HG03175 (cell line): Measurements from ENCODE around the gene CFAP100.

Experiments
- ATAC-seq: cut with Tn5 transposase; IDR thresholded peaks from one replicate; pipeline ENCODE4 v1.9.1; 2021; ENCODE audit warnings: mild to moderate bottlenecking, moderate library complexity; ENCODE audit not compliant: unreplicated experiment

CFAP100 gene

GRCh38 chr3:126394179-126394976 lies at the start of gene CFAP100:
Gene CFAP100, plus strand, starts transcription at chr3:126394909. Its CDS starts 1,092 bp downstream, at chr3:126396001.
- no peak for ATAC-seq

GRCh38 chr3:126345231-126345630 lies 49.5 kb upstream of the CFAP100 start:
- ATAC-seq, result no peak

- no peak for ATAC-seq
Observed at GRCh38 chr3:126345641-126346460, 48.9 kb upstream of the CFAP100 start.

- no peak for ATAC-seq
Observed at GRCh38 chr3:126346466-126346865, 48.2 kb upstream of the CFAP100 start.

- ATAC-seq, result no peak
Observed at GRCh38 chr3:126347543-126348161, 47.1 kb upstream of the CFAP100 start.

GRCh38 chr3:126348308-126348920 lies 46.3 kb upstream of the CFAP100 start:
- ATAC-seq, result no peak

- no peak for ATAC-seq
Observed at GRCh38 chr3:126349071-126349470, 45.6 kb upstream of the CFAP100 start.

- ATAC-seq, result no peak
Observed at GRCh38 chr3:126349611-126350501, 44.9 kb upstream of the CFAP100 start.

GRCh38 chr3:126350502-126351085 lies 44.1 kb upstream of the CFAP100 start:
- ATAC-seq, result no peak

- ATAC-seq, result no peak
Observed at GRCh38 chr3:126351086-126351770, 43.5 kb upstream of the CFAP100 start.

GRCh38 chr3:126351771-126352475 lies 42.8 kb upstream of the CFAP100 start:
- no peak for ATAC-seq

- ATAC-seq, result no peak
Observed at GRCh38 chr3:126352476-126353454, 41.9 kb upstream of the CFAP100 start.

GRCh38 chr3:126353694-126354321 lies 40.9 kb upstream of the CFAP100 start:
- ATAC-seq, result no peak

GRCh38 chr3:126354776-126355175 lies 39.9 kb upstream of the CFAP100 start:
- no peak for ATAC-seq

GRCh38 chr3:126355251-126355650 lies 39.5 kb upstream of the CFAP100 start:
- ATAC-seq, result no peak

GRCh38 chr3:126355777-126356372 lies 38.8 kb upstream of the CFAP100 start:
- ATAC-seq, result no peak
